B cell (primary cell): Measurements from ENCODE around the gene CNTN4.

ENCODE experiments used
- CTCF ChIP-seq: fragments of 200-600 bp; IDR thresholded peaks from one replicate; pipeline ENCODE4 v1.8.0; 2022; ENCODE audit warnings: antibody characterized with exemption, mild to moderate bottlenecking
- EZH2 ChIP-seq: IDR thresholded peaks from 2 replicates; pipeline ENCODE4 v1.6.1; 2012; ENCODE audit warnings: borderline replicate concordance, low read depth, mild to moderate bottlenecking, moderate library complexity, low read length; ENCODE audit not compliant: insufficient read depth, poor library complexity, severe bottlenecking

GRCh38 chr3:2061360-2061759, 37.3 kb upstream of the CNTN4 start:
- TF ChIP-seq CTCF (no peak), EZH2 (no peak)
